H9 (cell line): Measurements from ENCODE around the gene MBD5. TPM values are rescaled to one million over a fixed set of nuclear protein-coding genes. Genes with fewer than 3 reads are reported as not detected.

Experiments used
- DNase-seq: peaks from one replicate; pipeline ENCODE4 v3.0.0-alpha.2; 2017
- H2AFZ ChIP-seq: one replicate; pipeline ENCODE4 v1.6.1; 2013; ENCODE audit warnings: mild to moderate bottlenecking, low read length, control low read depth, moderate library complexity
- H2AK5ac ChIP-seq: 2 replicates; pipeline ENCODE4 v1.6.1; 2013; ENCODE audit warnings: low read length, control low read depth, mixed read lengths; ENCODE audit not compliant: insufficient read length
- H2BK120ac ChIP-seq: one replicate; pipeline ENCODE4 v1.6.1; 2013; ENCODE audit warnings: low read depth, mild to moderate bottlenecking, low read length, control low read depth, inconsistent platforms; ENCODE audit not compliant: poor library complexity, severe bottlenecking
- H2BK12ac ChIP-seq: 2 replicates; pipeline ENCODE4 v1.6.1; 2013; ENCODE audit warnings: low read length, control low read depth, mixed read lengths, low read depth; ENCODE audit not compliant: insufficient read length
- H2BK15ac ChIP-seq: 2 replicates; pipeline ENCODE4 v1.6.1; 2013; ENCODE audit warnings: low read depth, low read length, control low read depth
- H2BK20ac ChIP-seq: one replicate; pipeline ENCODE4 v1.6.1; 2013; ENCODE audit warnings: low read depth, mild to moderate bottlenecking, low read length, control low read depth, inconsistent platforms; ENCODE audit not compliant: poor library complexity, severe bottlenecking
- H2BK5ac ChIP-seq: 2 replicates; pipeline ENCODE4 v1.6.1; 2013; ENCODE audit warnings: low read length, control low read depth, mixed read lengths; ENCODE audit not compliant: insufficient read length
- H3K14ac ChIP-seq: 2 replicates; pipeline ENCODE4 v1.6.1; 2013; ENCODE audit warnings: low read length, control low read depth; ENCODE audit not compliant: insufficient read depth
- H3K18ac ChIP-seq: 2 replicates; pipeline ENCODE4 v1.6.1; 2013; ENCODE audit warnings: low read depth, mild to moderate bottlenecking, mixed read lengths, low read length, control low read depth; ENCODE audit not compliant: insufficient read length
- H3K23ac ChIP-seq: 2 replicates; pipeline ENCODE4 v1.6.1; 2013; ENCODE audit warnings: low read length, control low read depth, mixed read lengths, low read depth; ENCODE audit not compliant: insufficient read length
- H3K23me2 ChIP-seq: 2 replicates; pipeline ENCODE4 v1.6.1; 2013; ENCODE audit warnings: low read depth, mild to moderate bottlenecking, mixed read lengths, low read length, control low read depth; ENCODE audit not compliant: insufficient read length, poor library complexity, severe bottlenecking
- H3K27ac ChIP-seq: 2 replicates; pipeline ENCODE4 v1.5.1; 2013; ENCODE audit warnings: low read length, control low read depth, mixed read lengths, low read depth; ENCODE audit not compliant: insufficient read length
- H3K27me3 ChIP-seq: 2 replicates; pipeline ENCODE4 v1.6.1; 2013; ENCODE audit warnings: low read length, control low read depth, inconsistent platforms; ENCODE audit not compliant: insufficient read depth
- H3K4ac ChIP-seq: 2 replicates; pipeline ENCODE4 v1.6.1; 2013; ENCODE audit warnings: low read depth, mild to moderate bottlenecking, control low read depth, inconsistent platforms, low read length, moderate library complexity
- H3K4me1 ChIP-seq: 2 replicates; pipeline ENCODE4 v1.6.1; 2013; ENCODE audit warnings: low read length, control low read depth, inconsistent platforms; ENCODE audit not compliant: insufficient read depth
- H3K4me2 ChIP-seq: 2 replicates; pipeline ENCODE4 v1.6.1; 2013; ENCODE audit warnings: low read length, control low read depth, mixed read lengths; ENCODE audit not compliant: insufficient read length, insufficient read depth
- H3K56ac ChIP-seq: 2 replicates; pipeline ENCODE4 v1.6.1; 2013; ENCODE audit warnings: low read depth, mild to moderate bottlenecking, mixed read lengths, low read length, control low read depth; ENCODE audit not compliant: insufficient read length
- H3K79me1 ChIP-seq: 2 replicates; pipeline ENCODE4 v1.6.1; 2013; ENCODE audit warnings: low read depth, mild to moderate bottlenecking, moderate library complexity, low read length, control low read depth, inconsistent platforms; ENCODE audit not compliant: insufficient read depth, poor library complexity, severe bottlenecking
- H3K79me2 ChIP-seq: 2 replicates; pipeline ENCODE4 v1.6.1; 2013; ENCODE audit warnings: low read length, control low read depth, inconsistent platforms; ENCODE audit not compliant: insufficient read depth
- H3K9ac ChIP-seq: 2 replicates; pipeline ENCODE4 v1.6.1; 2013; ENCODE audit warnings: low read length, control low read depth, mixed read lengths; ENCODE audit not compliant: insufficient read length; ENCODE audit errors: extremely low read depth
- H3K9me3 ChIP-seq: one replicate; pipeline ENCODE4 v1.6.1; 2013; ENCODE audit warnings: low read depth, low read length, inconsistent platforms; ENCODE audit not compliant: control insufficient read depth
- H3T11ph ChIP-seq: one replicate; pipeline ENCODE4 v1.6.1; 2013; ENCODE audit warnings: mild to moderate bottlenecking, low read length, control low read depth, inconsistent platforms
- H4K20me1 ChIP-seq: one replicate; pipeline ENCODE4 v1.6.1; 2013; ENCODE audit not compliant: control insufficient read depth, insufficient read length, insufficient read depth
- H4K5ac ChIP-seq: 2 replicates; pipeline ENCODE4 v1.6.1; 2013; ENCODE audit warnings: low read depth, mild to moderate bottlenecking, mixed read lengths, low read length, control low read depth; ENCODE audit not compliant: insufficient read length
- H4K8ac ChIP-seq: replicated peaks from 2 replicates; pipeline ENCODE4 v1.6.1; 2013; ENCODE audit warnings: low read length, control low read depth, mixed read lengths, low read depth; ENCODE audit not compliant: insufficient read length
- H4K91ac ChIP-seq: 2 replicates; pipeline ENCODE4 v1.6.1; 2013; ENCODE audit warnings: low read depth, mild to moderate bottlenecking, moderate library complexity, mixed read lengths, low read length, control low read depth; ENCODE audit not compliant: insufficient read length
- H3K27ac Mint-ChIP-seq, 3 experiments: 2 replicates in 2 of 3; 3 replicates in 1 of 3; pipeline ENCODE4 v1.8.0; 2020 to 2021; ENCODE audit warnings: mixed read lengths in 3 of 3, mild to moderate bottlenecking in 1 of 3, moderate library complexity in 1 of 3
- H3K27me3 Mint-ChIP-seq: 2 replicates; pipeline ENCODE4 v1.8.0; 2021; ENCODE audit warnings: low read depth, mild to moderate bottlenecking, moderate library complexity, mixed read lengths
- H3K36me3 Mint-ChIP-seq, 3 experiments: 2 replicates in 2 of 3; 3 replicates in 1 of 3; pipeline ENCODE4 v1.8.0; 2020 to 2021; ENCODE audit warnings: low read depth in 3 of 3, mixed read lengths in 3 of 3; ENCODE audit not compliant: insufficient read depth in 1 of 3
- H3K4me1 Mint-ChIP-seq, 2 experiments: 2 replicates each; pipeline ENCODE4 v1.8.0; 2020; ENCODE audit warnings: mixed read lengths in 2 of 2
- H3K4me3 Mint-ChIP-seq, 2 experiments: 2 replicates in 1 of 2; 3 replicates in 1 of 2; pipeline ENCODE4 v1.8.0; 2020 to 2021; ENCODE audit warnings: mild to moderate bottlenecking in 2 of 2, mixed read lengths in 2 of 2, moderate library complexity in 1 of 2
- H3K9me3 Mint-ChIP-seq, 2 experiments: 2 replicates in 1 of 2; 3 replicates in 1 of 2; pipeline ENCODE4 v1.8.0; 2020; ENCODE audit warnings: mild to moderate bottlenecking in 2 of 2, mixed read lengths in 2 of 2, moderate library complexity in 1 of 2
- CTCF ChIP-seq: fragments of 200-600 bp; sonication (generic); conservative IDR thresholded peaks from 3 replicates; pipeline ENCODE4 v1.8.0; 2021; ENCODE audit warnings: antibody characterized with exemption, mild to moderate bottlenecking
- WGBS: extraction: QIAGEN DNeasy Blood & Tissue Kit; methylation state at CpG from one replicate; pipeline ENCODE4 v1.1.7; 2013; ENCODE audit warnings: missing lambda C conversion rate, low lambda C conversion rate, mixed read lengths; ENCODE audit not compliant: insufficient read length; ENCODE audit errors: extremely low coverage; 5-methylcytosine and 5-hydroxymethylcytosine counted together
- total RNA-seq: library from RNA; stranded (reverse); gene quantifications from 2 replicates; pipeline ENCODE4 v1.2.1, GENCODE V29; 2021

Gene MBD5
- total RNA-seq, 1 experiment from 2014 or later = 23.1 TPM

GRCh38 chr2:148553332-148553887 lies 532.5 kb downstream of the MBD5 start:
- Histone ChIP-seq H4K91ac (no peak overlapping the region), H3K23me2 (no peaks in the 10 kb centered on the region), H2BK120ac (no peak overlapping the region), H2BK15ac (no peak overlapping the region), H3K56ac (no peak overlapping the region), H2BK12ac (no peak overlapping the region), H2BK20ac (no peak overlapping the region), H3K23ac (no peak overlapping the region), H2AK5ac (no peak overlapping the region), H3K4me1 (peaks cover 18% of the 10 kb centered on the region; the same call in 1 of the 2 replicates), H4K20me1 (no peaks in the 10 kb centered on the region), H3K4me2 (no peak overlapping the region), H4K8ac (no peak overlapping the region), H3K79me1 (no peaks in the 10 kb centered on the region), H3K27me3 (no peaks in the 10 kb centered on the region; the same call in 1 of the 2 replicates), H3K18ac (no peak overlapping the region), H3K9me3 (no peaks in the 10 kb centered on the region), H3K79me2 (no peaks in the 10 kb centered on the region), H3K27ac (no peak overlapping the region), H3K9ac (no peak overlapping the region), H4K5ac (no peak overlapping the region), H3T11ph (no peak overlapping the region), H3K14ac (no peak overlapping the region), H2BK5ac (no peak overlapping the region), H3K4ac (no peak overlapping the region), H2AFZ (no peak overlapping the region)
- Mint-ChIP-seq H3K36me3 (peaks cover 3 to 12% (median 4%) of the 10 kb centered on the region in 3 experiments), H3K4me3 (no peak overlapping the region), H3K4me1 (no peaks in the 10 kb centered on the region), H3K27ac (no peak overlapping the region), H3K9me3 (peaks cover 3 to 7% of the 10 kb centered on the region in 2 experiments; a peak in 4 of 5 replicates), H3K27me3 (peaks cover 11% of the 10 kb centered on the region)
- DNase-seq = no peak
- no CpG with 5 or more reads among the region's 7 CpGs for WGBS
- TF ChIP-seq CTCF = no peak
